Measurements from ENCODE around the gene CCDC107. TPM values are rescaled to one million over a fixed set of nuclear protein-coding genes. Genes with fewer than 3 reads are reported as not detected.

The CCDC107 gene, protein sequence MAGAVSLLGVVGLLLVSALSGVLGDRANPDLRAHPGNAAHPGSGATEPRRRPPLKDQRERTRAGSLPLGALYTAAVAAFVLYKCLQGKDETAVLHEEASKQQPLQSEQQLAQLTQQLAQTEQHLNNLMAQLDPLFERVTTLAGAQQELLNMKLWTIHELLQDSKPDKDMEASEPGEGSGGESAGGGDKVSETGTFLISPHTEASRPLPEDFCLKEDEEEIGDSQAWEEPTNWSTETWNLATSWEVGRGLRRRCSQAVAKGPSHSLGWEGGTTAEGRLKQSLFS
- 19.3 to 29.9 TPM (median 27.5 TPM) in 5 replicates for total RNA-seq (2022; extraction: Qiagen RNA extraction; ENCODE audit: low read depth)

DNA sequence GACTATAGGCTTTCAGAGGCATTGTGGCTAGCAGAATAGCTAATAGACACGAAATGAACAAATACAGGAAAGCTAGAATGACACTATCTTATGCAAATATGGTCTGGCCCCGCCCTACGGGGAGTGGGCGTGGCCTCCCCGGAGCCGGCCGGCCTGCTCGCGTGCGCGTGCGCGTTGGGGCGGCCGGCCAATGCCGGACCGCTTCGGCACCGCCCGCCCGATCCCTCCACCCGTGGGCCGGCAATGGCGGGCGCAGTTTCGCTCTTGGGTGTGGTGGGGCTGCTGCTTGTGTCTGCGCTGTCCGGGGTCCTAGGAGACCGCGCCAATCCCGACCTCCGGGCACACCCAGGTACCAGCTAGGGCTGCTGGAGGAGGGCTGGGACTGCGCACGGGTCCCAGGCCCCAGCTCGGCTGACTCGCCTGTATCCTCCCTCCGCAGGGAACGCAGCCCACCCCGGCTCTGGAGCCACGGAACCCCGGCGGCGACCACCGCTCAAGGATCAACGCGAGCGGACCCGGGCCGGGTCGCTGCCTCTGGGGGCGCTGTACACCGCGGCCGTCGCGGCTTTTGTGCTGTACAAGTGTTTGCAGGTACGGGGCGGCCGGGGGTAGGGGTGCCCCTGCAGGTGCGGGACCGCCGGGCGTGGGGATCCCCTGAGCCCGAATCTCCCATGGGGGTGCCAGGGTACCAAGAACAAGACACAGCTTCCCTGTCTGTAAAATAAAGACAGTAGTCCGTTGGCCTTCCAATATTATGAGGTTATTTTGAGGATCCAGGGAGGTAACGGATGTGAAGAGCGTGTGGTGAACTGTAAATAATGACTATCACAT lies at the start of gene CCDC107:
TSS of gene CCDC107 (plus strand) at position 156 of the 831 bp plus-strand sequence. CDS start at position 244, 88 bp downstream.

GRCh38 chr9:35618325-35618727 lies 39.8 kb upstream of the CCDC107 start, which contains the start of gene CD72:
Gene CD72, minus strand, starts transcription at chr9:35618413. Its CDS starts 110 bp downstream, at chr9:35618303.

GRCh38 chr9:35650341-35651158 lies 7.5 kb upstream of the CCDC107 start, which contains the start of gene SIT1:
Gene SIT1, minus strand, starts transcription at chr9:35650931. Its CDS starts 78 bp downstream, at chr9:35650853.

GRCh38 chr9:35657546-35658136 lies 451 bp upstream of the CCDC107 start, which contains the start of gene RMRP:
Gene RMRP, minus strand, starts transcription at chr9:35658019.

GRCh38 chr9:35664531-35665470 lies 6.7 kb downstream of the CCDC107 start, which contains the start of gene ARHGEF39:
Gene ARHGEF39, minus strand, starts transcription at chr9:35665195. Its CDS starts 26 bp downstream, at chr9:35665169.

GRCh38 chr9:35673132-35674024 lies 15.3 kb downstream of the CCDC107 start, which contains the start of gene CA9:
Gene CA9, plus strand, starts transcription at chr9:35673928. Its CDS starts 32 bp downstream, at chr9:35673960.

GRCh38 chr9:35689542-35690293 lies 31.6 kb downstream of the CCDC107 start, which contains the start of gene TPM2:
Gene TPM2, minus strand, starts transcription at chr9:35689925. Its CDS starts 108 bp downstream, at chr9:35689817.

Other genes starting within 250 kb of the CCDC107 start
- 18.2 to 39.9 TPM (median 32.4 TPM) in 5 replicates for gene RUSC2, start 168.2 kb upstream of the CCDC107 start, total RNA-seq (2022; extraction: Qiagen RNA extraction; ENCODE audit: low read depth)
- 22.7 to 34.4 TPM (median 30.2 TPM) in 5 replicates for gene TESK1, start 53.0 kb upstream of the CCDC107 start, total RNA-seq (2022; extraction: Qiagen RNA extraction; ENCODE audit: low read depth)
- 0.11 to 0.41 TPM (median 0.18 TPM) in 4 of 5 replicates, not detected in the other for gene CD72, start 39.9 kb upstream of the CCDC107 start, total RNA-seq (2022; extraction: Qiagen RNA extraction; ENCODE audit: low read depth)
- gene SIT1, start 7.4 kb upstream of the CCDC107 start, total RNA-seq (2022; extraction: Qiagen RNA extraction; ENCODE audit: low read depth): not detected in 5 replicates
- gene RMRP, start 273 bp upstream of the CCDC107 start, total RNA-seq (2022; extraction: Qiagen RNA extraction; ENCODE audit: low read depth): 7.2 to 17.6 TPM (median 8.8 TPM) in 3 of 5 replicates, not detected in the others
- 14.7 to 19.5 TPM (median 18.0 TPM) in 5 replicates for gene ARHGEF39, start 6.9 kb downstream of the CCDC107 start, total RNA-seq (2022; extraction: Qiagen RNA extraction; ENCODE audit: low read depth)
- 3.0 to 7.1 TPM (median 6.1 TPM) in 5 replicates for gene CA9, start 15.6 kb downstream of the CCDC107 start, total RNA-seq (2022; extraction: Qiagen RNA extraction; ENCODE audit: low read depth)
- 628 to 733 TPM (median 691 TPM) in 5 replicates for gene TPM2, start 31.6 kb downstream of the CCDC107 start, total RNA-seq (2022; extraction: Qiagen RNA extraction; ENCODE audit: low read depth)
- 89.5 to 138 TPM (median 130 TPM) in 5 replicates for gene TLN1, start 73.9 kb downstream of the CCDC107 start, total RNA-seq (2022; extraction: Qiagen RNA extraction; ENCODE audit: low read depth)
- 55.1 to 65.3 TPM (median 58.7 TPM) in 5 replicates for gene CREB3, start 74.4 kb downstream of the CCDC107 start, total RNA-seq (2022; extraction: Qiagen RNA extraction; ENCODE audit: low read depth)
- gene GBA2, start 90.9 kb downstream of the CCDC107 start, total RNA-seq (2022; extraction: Qiagen RNA extraction; ENCODE audit: low read depth): 22.0 to 42.9 TPM (median 33.7 TPM) in 5 replicates
- gene RGP1, start 91.0 kb downstream of the CCDC107 start, total RNA-seq (2022; extraction: Qiagen RNA extraction; ENCODE audit: low read depth): 11.3 to 19.1 TPM (median 16.9 TPM) in 5 replicates
- 0.62 TPM in 1 of 5 replicates, not detected in the others for gene MSMP, start 96.0 kb downstream of the CCDC107 start, total RNA-seq (2022; extraction: Qiagen RNA extraction; ENCODE audit: low read depth)
- gene NPR2, start 133.3 kb downstream of the CCDC107 start, total RNA-seq (2022; extraction: Qiagen RNA extraction; ENCODE audit: low read depth): 3.2 to 7.5 TPM (median 6.1 TPM) in 5 replicates
- 0.32 to 0.72 TPM (median 0.56 TPM) in 4 of 5 replicates, not detected in the other for gene SPAG8, start 154.0 kb downstream of the CCDC107 start, total RNA-seq (2022; extraction: Qiagen RNA extraction; ENCODE audit: low read depth)
- gene HINT2, start 156.8 kb downstream of the CCDC107 start, total RNA-seq (2022; extraction: Qiagen RNA extraction; ENCODE audit: low read depth): 58.4 to 99.6 TPM (median 93.8 TPM) in 5 replicates
- not detected in 5 replicates for gene FAM221B, start 170.4 kb downstream of the CCDC107 start, total RNA-seq (2022; extraction: Qiagen RNA extraction; ENCODE audit: low read depth)
- 1.8 to 4.3 TPM (median 3.1 TPM) in 5 replicates for gene TMEM8B, start 170.9 kb downstream of the CCDC107 start, total RNA-seq (2022; extraction: Qiagen RNA extraction; ENCODE audit: low read depth)
- gene OR13J1, start 212.1 kb downstream of the CCDC107 start, total RNA-seq (2022; extraction: Qiagen RNA extraction; ENCODE audit: low read depth): not detected in 5 replicates
- 0.18 to 0.61 TPM (median 0.26 TPM) in 4 of 5 replicates, not detected in the other for gene HRCT1, start 247.9 kb downstream of the CCDC107 start, total RNA-seq (2022; extraction: Qiagen RNA extraction; ENCODE audit: low read depth)

Measured in A549 treated with ZK216348 at 1 μM for 4 hours (cell line).